ENCODE measurements around the gene ASMTL. TPM values are rescaled to one million over a fixed set of nuclear protein-coding genes. Genes with fewer than 3 reads are reported as not detected.

The ASMTL gene
- total RNA-seq, 4 donors from 2014 or later, result 29.7 to 56.1 (median 42.4) TPM

DNA sequence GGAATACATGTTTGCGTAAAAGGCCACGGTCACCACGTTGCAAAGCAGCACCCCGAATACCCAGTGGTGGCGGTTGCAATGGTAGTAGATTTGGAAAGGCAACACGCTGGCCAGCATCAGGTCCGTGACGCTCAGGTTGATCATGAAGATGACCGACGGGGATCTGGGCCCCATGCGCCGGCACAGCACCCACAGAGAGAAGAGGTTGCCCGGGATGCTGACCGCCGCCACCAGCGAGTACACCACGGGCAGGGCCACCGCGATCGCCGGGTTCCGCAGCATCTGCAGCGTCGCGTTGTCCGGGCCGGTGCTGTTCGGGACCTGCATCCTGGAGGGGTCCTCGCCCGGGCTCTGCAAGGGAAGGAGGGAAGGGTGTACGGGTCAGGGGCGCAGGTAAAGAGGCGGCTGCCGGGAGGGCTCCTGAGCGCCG lies 13.5 kb upstream of the ASMTL start:
- DNase-seq, result no peak
- WGBS, 2 donors, result 16 to 27% methylated on average over 30 to 31 of the region's 36 CpGs
- Histone ChIP-seq H3K27me3 (peaks cover 7% of the 10 kb centered on the region), H3K4me3 (replicated peaks in 1 of 3) (no peak overlapping the region), H3K9me3 (no peaks in the 10 kb centered on the region), H3K27ac (no peak overlapping the region), H3K36me3 (no peaks in the 10 kb centered on the region), H3K4me1 (no peaks in the 10 kb centered on the region)
- no peak for TF ChIP-seq POLR2A (IDR thresholded peaks at IDR 0.05)
- TF ChIP-seq, protein P1, sequence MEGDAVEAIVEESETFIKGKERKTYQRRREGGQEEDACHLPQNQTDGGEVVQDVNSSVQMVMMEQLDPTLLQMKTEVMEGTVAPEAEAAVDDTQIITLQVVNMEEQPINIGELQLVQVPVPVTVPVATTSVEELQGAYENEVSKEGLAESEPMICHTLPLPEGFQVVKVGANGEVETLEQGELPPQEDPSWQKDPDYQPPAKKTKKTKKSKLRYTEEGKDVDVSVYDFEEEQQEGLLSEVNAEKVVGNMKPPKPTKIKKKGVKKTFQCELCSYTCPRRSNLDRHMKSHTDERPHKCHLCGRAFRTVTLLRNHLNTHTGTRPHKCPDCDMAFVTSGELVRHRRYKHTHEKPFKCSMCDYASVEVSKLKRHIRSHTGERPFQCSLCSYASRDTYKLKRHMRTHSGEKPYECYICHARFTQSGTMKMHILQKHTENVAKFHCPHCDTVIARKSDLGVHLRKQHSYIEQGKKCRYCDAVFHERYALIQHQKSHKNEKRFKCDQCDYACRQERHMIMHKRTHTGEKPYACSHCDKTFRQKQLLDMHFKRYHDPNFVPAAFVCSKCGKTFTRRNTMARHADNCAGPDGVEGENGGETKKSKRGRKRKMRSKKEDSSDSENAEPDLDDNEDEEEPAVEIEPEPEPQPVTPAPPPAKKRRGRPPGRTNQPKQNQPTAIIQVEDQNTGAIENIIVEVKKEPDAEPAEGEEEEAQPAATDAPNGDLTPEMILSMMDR (IDR thresholded peaks at IDR 0.05), result no peak
- intact Hi-C loops (cut with DNase I), result no loop called here

GRCh38 chrX:1465286-1466231 lies 12.8 kb upstream of the ASMTL start:
- intact Hi-C loops (cut with DNase I), result no loop called here
- peaks cover 7% of the 10 kb centered on the region for H3K27me3 ChIP-seq
- no peak for TF ChIP-seq POLR2A (IDR thresholded peaks at IDR 0.05)
- TF ChIP-seq, protein P1 (IDR thresholded peaks at IDR 0.05), result no peak
- DNase-seq, result no peak
- H3K9me3 ChIP-seq, result no peaks in the 10 kb centered on the region
- no peaks in the 10 kb centered on the region for H3K4me1 ChIP-seq
- 52 to 68% methylated on average over 33 to 46 of the region's 75 CpGs for WGBS, 2 donors
- H3K4me3 ChIP-seq (replicated peaks in 1 of 3), result no peak overlapping the region
- H3K27ac ChIP-seq, result no peak overlapping the region
- no peaks in the 10 kb centered on the region for H3K36me3 ChIP-seq

DNA sequence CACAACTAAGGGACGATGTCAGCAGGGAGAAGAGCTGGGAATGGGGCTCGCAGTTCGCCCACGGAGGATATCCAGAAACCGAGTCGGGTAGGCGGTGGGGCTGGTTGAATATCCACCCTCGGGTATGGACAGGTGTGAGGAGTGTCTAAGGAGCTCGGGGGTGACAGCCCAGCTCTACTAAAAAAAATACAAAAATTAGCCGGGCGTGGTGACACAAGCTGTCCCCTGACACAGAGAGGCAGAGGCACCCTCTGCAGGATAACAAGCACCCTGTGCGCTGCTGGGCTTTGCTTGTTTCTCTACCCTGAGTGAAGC lies 12.2 kb upstream of the ASMTL start:
- TF ChIP-seq POLR2A (IDR thresholded peaks at IDR 0.05), result no peak
- TF ChIP-seq, protein P1 (IDR thresholded peaks at IDR 0.05), result no peak
- no peak for DNase-seq
- Histone ChIP-seq H3K4me1 (no peaks in the 10 kb centered on the region), H3K9me3 (no peaks in the 10 kb centered on the region), H3K27ac (no peak overlapping the region), H3K4me3 (replicated peaks in 1 of 3) (no peak overlapping the region), H3K36me3 (no peaks in the 10 kb centered on the region), H3K27me3 (peaks cover 4% of the 10 kb centered on the region)
- WGBS, 2 donors, result 65 to 75% methylated on average over 12 of the region's 12 CpGs
- intact Hi-C loops (cut with DNase I), result no loop called here

DNA sequence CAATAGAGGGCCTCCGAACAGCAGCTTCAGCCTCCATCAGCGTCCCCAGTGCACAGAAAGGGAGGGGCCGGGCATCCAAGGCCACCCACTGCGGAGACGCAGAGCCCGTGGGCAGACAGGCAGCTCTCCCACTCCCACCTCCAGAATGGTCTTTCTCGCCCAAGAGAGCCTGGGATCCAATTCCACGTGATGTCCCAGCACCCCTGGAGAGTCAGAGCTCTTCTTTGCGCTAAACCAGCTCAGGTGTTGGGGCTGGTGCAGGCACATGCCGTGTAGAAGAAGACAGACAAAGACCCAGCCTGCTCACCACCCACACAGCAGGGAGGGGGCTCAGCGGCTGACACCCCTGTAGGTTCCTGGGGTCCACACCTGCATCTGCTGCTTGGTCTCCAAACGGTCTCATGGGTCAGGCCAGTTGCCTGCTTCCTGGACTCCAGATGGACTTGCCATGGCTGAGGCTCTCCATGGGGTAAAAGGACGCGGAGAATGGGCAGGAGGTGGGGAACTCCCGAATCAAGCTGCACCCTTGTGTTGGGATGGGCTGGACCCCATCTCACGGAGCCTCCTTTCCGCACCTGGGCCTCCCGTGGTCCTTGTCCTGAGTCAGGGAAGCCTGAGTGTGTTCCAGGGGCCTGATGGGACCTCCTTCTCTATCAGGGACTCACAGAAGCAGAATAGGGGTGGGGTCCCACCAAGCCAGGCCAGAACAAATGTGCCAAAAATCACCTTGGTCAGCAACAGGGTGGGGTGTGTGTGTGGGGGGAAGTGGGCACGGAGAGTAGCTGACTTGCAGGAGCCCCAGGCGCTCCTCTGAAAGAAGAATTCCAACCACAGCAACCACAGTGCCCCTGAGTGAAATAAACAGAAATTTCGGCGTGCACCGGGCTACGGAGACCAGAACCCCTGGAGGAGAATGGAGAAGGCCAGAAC lies 11.6 kb upstream of the ASMTL start:
- WGBS, 2 donors, result 79 to 82% methylated on average over 17 to 20 of the region's 24 CpGs
- no peaks in the 10 kb centered on the region for H3K36me3 ChIP-seq
- no peak overlapping the region for H3K27ac ChIP-seq
- no peaks in the 10 kb centered on the region for H3K4me1 ChIP-seq
- H3K9me3 ChIP-seq, result no peaks in the 10 kb centered on the region
- TF ChIP-seq POLR2A (IDR thresholded peaks at IDR 0.05), result no peak
- TF ChIP-seq, protein P1 (IDR thresholded peaks at IDR 0.05), result no peak
- DNase-seq, result no peak
- no peak overlapping the region for H3K4me3 ChIP-seq (replicated peaks in 1 of 3)
- H3K27me3 ChIP-seq, result peaks cover 4% of the 10 kb centered on the region
- intact Hi-C loops (cut with DNase I), result no loop called here
